Prostate gland (tissue), 2 donors: ENCODE measurements around the gene FASLG.
"Not testable (repeated sequence)": the region's sequence is repeated elsewhere in the genome, so short reads cannot be mapped to it uniquely, and the experiment has no call there.

ENCODE experiments used
- CTCF ChIP-seq, 4 experiments: fragments of 200-600 bp in 2 of 4; fragments of 450-650 bp in 2 of 4; sonication (generic) in 2 of 4; IDR thresholded peaks; 1 replicate in 3 of 4; 2 replicates in 1 of 4; pipeline ENCODE4 v1.5.1; 2016 to 2019; ENCODE audit warnings: antibody characterized with exemption in 4 of 4, mild to moderate bottlenecking in 2 of 4, moderate library complexity in 2 of 4
- POLR2A ChIP-seq: fragments of 450-650 bp; IDR thresholded peaks from one replicate; pipeline ENCODE4 v1.6.1; 2016; ENCODE audit warnings: antibody characterized with exemption, mild to moderate bottlenecking
- POLR2AphosphoS5 ChIP-seq: sonication (generic); formaldehyde crosslinking; IDR thresholded peaks from one replicate; pipeline ENCODE4 v1.6.1; 2017; ENCODE audit warnings: antibody characterized with exemption

- TF ChIP-seq CTCF (IDR thresholded peaks at IDR 0.05); POLR2A; POLR2AphosphoS5: not testable (repeated sequence)
These were observed 32.0 kb downstream of the FASLG start for GRCh38 chr1:172690925-172691324.
